ENCODE data around the gene SEC22A.
"Not testable (repeated sequence)": the region's sequence is repeated elsewhere in the genome, so short reads cannot be mapped to it uniquely, and the experiment has no call there.

The SEC22A gene

GRCh38 chr3:123188058-123188457 is 13.7 kb upstream of the SEC22A start:
- Histone ChIP-seq H3K27me3 (replicated peaks; ENCODE audit: control insufficient read depth, insufficient read depth, low read length) (no peaks in the 10 kb centered on the region), H3K9ac (ENCODE audit: low read length) (no peak overlapping the region), H3K36me3 (ENCODE audit: control insufficient read depth, insufficient read depth, low read length, severe bottlenecking) (no peaks in the 10 kb centered on the region), H3K4me3 (ENCODE audit: low read length) (no peak overlapping the region), H3K9me3 (ENCODE audit: control insufficient read depth, low read length) (no peaks in the 10 kb centered on the region), H3K4me1 (ENCODE audit: control insufficient read depth, insufficient read depth, low read length) (no peaks in the 10 kb centered on the region)
- no peak for DNase-seq (ENCODE audit: low read depth)

- Histone ChIP-seq H3K27me3 (replicated peaks; ENCODE audit: control insufficient read depth, insufficient read depth, low read length) (no peaks in the 10 kb centered on the region), H3K36me3 (ENCODE audit: control insufficient read depth, insufficient read depth, low read length, severe bottlenecking) (no peaks in the 10 kb centered on the region), H3K4me3 (ENCODE audit: low read length) (no peak overlapping the region), H3K9ac (ENCODE audit: low read length) (no peak overlapping the region), H3K9me3 (ENCODE audit: control insufficient read depth, low read length) (peaks cover 3% of the 10 kb centered on the region), H3K4me1 (ENCODE audit: control insufficient read depth, insufficient read depth, low read length) (peaks cover 6% of the 10 kb centered on the region)
- DNase-seq (ENCODE audit: low read depth), result no peak
Observed at GRCh38 chr3:123193448-123194101, 8.2 kb upstream of the SEC22A start.

GRCh38 chr3:123194552-123194951 is 7.2 kb upstream of the SEC22A start:
- Histone ChIP-seq H3K36me3 (ENCODE audit: control insufficient read depth, insufficient read depth, low read length, severe bottlenecking) (no peaks in the 10 kb centered on the region), H3K4me1 (ENCODE audit: control insufficient read depth, insufficient read depth, low read length) (peaks cover 6% of the 10 kb centered on the region), H3K27me3 (replicated peaks; ENCODE audit: control insufficient read depth, insufficient read depth, low read length) (no peaks in the 10 kb centered on the region), H3K9me3 (ENCODE audit: control insufficient read depth, low read length) (peaks cover 3% of the 10 kb centered on the region), H3K9ac (ENCODE audit: low read length) (no peak overlapping the region), H3K4me3 (ENCODE audit: low read length) (no peak overlapping the region)
- no peak for DNase-seq (ENCODE audit: low read depth)

GRCh38 chr3:123198372-123198771 is 3.4 kb upstream of the SEC22A start:
- H3K4me3 ChIP-seq (ENCODE audit: low read length), result no peak overlapping the region
- H3K9me3 ChIP-seq (ENCODE audit: control insufficient read depth, low read length), result peaks cover 3% of the 10 kb centered on the region
- DNase-seq (ENCODE audit: low read depth), result no peak
- H3K9ac ChIP-seq (ENCODE audit: low read length), result no peak overlapping the region
- H3K27me3 ChIP-seq (replicated peaks; ENCODE audit: control insufficient read depth, insufficient read depth, low read length), result no peaks in the 10 kb centered on the region
- peaks cover 17% of the 10 kb centered on the region for H3K4me1 ChIP-seq (ENCODE audit: control insufficient read depth, insufficient read depth, low read length)
- no peaks in the 10 kb centered on the region for H3K36me3 ChIP-seq (ENCODE audit: control insufficient read depth, insufficient read depth, low read length, severe bottlenecking)

GRCh38 chr3:123201223-123201556 is 553 bp upstream of the SEC22A start:
- H3K9ac ChIP-seq (ENCODE audit: low read length), result peak overlapping the region; percentile 94
- no peaks in the 10 kb centered on the region for H3K27me3 ChIP-seq (replicated peaks; ENCODE audit: control insufficient read depth, insufficient read depth, low read length)
- H3K4me1 ChIP-seq (ENCODE audit: control insufficient read depth, insufficient read depth, low read length), result peaks cover 11% of the 10 kb centered on the region
- DNase-seq (ENCODE audit: low read depth), result no peak
- H3K4me3 ChIP-seq (ENCODE audit: low read length), result peak overlapping the region; percentile 97
- no peaks in the 10 kb centered on the region for H3K36me3 ChIP-seq (ENCODE audit: control insufficient read depth, insufficient read depth, low read length, severe bottlenecking)
- peaks cover 3% of the 10 kb centered on the region for H3K9me3 ChIP-seq (ENCODE audit: control insufficient read depth, low read length)

- DNase-seq (ENCODE audit: low read depth), result peak; percentile 27
- no peaks in the 10 kb centered on the region for H3K36me3 ChIP-seq (ENCODE audit: control insufficient read depth, insufficient read depth, low read length, severe bottlenecking)
- peak overlapping the region; percentile 97 for H3K4me3 ChIP-seq (ENCODE audit: low read length)
- peaks cover 3% of the 10 kb centered on the region for H3K9me3 ChIP-seq (ENCODE audit: control insufficient read depth, low read length)
- H3K27me3 ChIP-seq (replicated peaks; ENCODE audit: control insufficient read depth, insufficient read depth, low read length), result no peaks in the 10 kb centered on the region
- H3K4me1 ChIP-seq (ENCODE audit: control insufficient read depth, insufficient read depth, low read length), result peaks cover 11% of the 10 kb centered on the region
- H3K9ac ChIP-seq (ENCODE audit: low read length), result peak overlapping the region; percentile 94
Observed at GRCh38 chr3:123202451-123202850, 708 bp downstream of the SEC22A start.

- Histone ChIP-seq H3K9ac (ENCODE audit: low read length) (no peak overlapping the region), H3K4me1 (ENCODE audit: control insufficient read depth, insufficient read depth, low read length) (no peaks in the 10 kb centered on the region), H3K27me3 (replicated peaks; ENCODE audit: control insufficient read depth, insufficient read depth, low read length) (no peaks in the 10 kb centered on the region), H3K9me3 (ENCODE audit: control insufficient read depth, low read length) (no peaks in the 10 kb centered on the region), H3K4me3 (ENCODE audit: low read length) (no peak overlapping the region), H3K36me3 (ENCODE audit: control insufficient read depth, insufficient read depth, low read length, severe bottlenecking) (peaks cover 15% of the 10 kb centered on the region)
- no peak for DNase-seq (ENCODE audit: low read depth)
Observed at GRCh38 chr3:123218990-123219389, 17.2 kb downstream of the SEC22A start.

GRCh38 chr3:123221369-123221768 is 19.6 kb downstream of the SEC22A start:
- DNase-seq (ENCODE audit: low read depth); H3K4me1 ChIP-seq (ENCODE audit: control insufficient read depth, insufficient read depth, low read length); H3K4me3 ChIP-seq (ENCODE audit: low read length); H3K36me3 ChIP-seq (ENCODE audit: control insufficient read depth, insufficient read depth, low read length, severe bottlenecking); H3K9me3 ChIP-seq (ENCODE audit: control insufficient read depth, low read length); H3K27me3 ChIP-seq (replicated peaks; ENCODE audit: control insufficient read depth, insufficient read depth, low read length); H3K9ac ChIP-seq (ENCODE audit: low read length): not testable (repeated sequence)

- no peak for DNase-seq (ENCODE audit: low read depth)
- H3K27me3 ChIP-seq (replicated peaks; ENCODE audit: control insufficient read depth, insufficient read depth, low read length), result no peaks in the 10 kb centered on the region
- H3K4me1 ChIP-seq (ENCODE audit: control insufficient read depth, insufficient read depth, low read length), result no peaks in the 10 kb centered on the region
- H3K9me3 ChIP-seq (ENCODE audit: control insufficient read depth, low read length), result peaks cover 20% of the 10 kb centered on the region
- H3K9ac ChIP-seq (ENCODE audit: low read length), result no peak overlapping the region
- peaks cover 17% of the 10 kb centered on the region for H3K36me3 ChIP-seq (ENCODE audit: control insufficient read depth, insufficient read depth, low read length, severe bottlenecking)
- H3K4me3 ChIP-seq (ENCODE audit: low read length), result no peak overlapping the region
Observed at GRCh38 chr3:123225016-123225415, 23.3 kb downstream of the SEC22A start.

GRCh38 chr3:123226549-123226948 is 24.8 kb downstream of the SEC22A start:
- no peak overlapping the region for H3K4me3 ChIP-seq (ENCODE audit: low read length)
- DNase-seq (ENCODE audit: low read depth), result no peak
- peaks cover 21% of the 10 kb centered on the region for H3K9me3 ChIP-seq (ENCODE audit: control insufficient read depth, low read length)
- H3K9ac ChIP-seq (ENCODE audit: low read length), result no peak overlapping the region
- no peaks in the 10 kb centered on the region for H3K4me1 ChIP-seq (ENCODE audit: control insufficient read depth, insufficient read depth, low read length)
- no peaks in the 10 kb centered on the region for H3K27me3 ChIP-seq (replicated peaks; ENCODE audit: control insufficient read depth, insufficient read depth, low read length)
- peaks cover 22% of the 10 kb centered on the region for H3K36me3 ChIP-seq (ENCODE audit: control insufficient read depth, insufficient read depth, low read length, severe bottlenecking)

GRCh38 chr3:123229145-123229544 is 27.4 kb downstream of the SEC22A start:
- Histone ChIP-seq H3K4me3 (ENCODE audit: low read length) (no peak overlapping the region), H3K27me3 (replicated peaks; ENCODE audit: control insufficient read depth, insufficient read depth, low read length) (no peaks in the 10 kb centered on the region), H3K4me1 (ENCODE audit: control insufficient read depth, insufficient read depth, low read length) (no peaks in the 10 kb centered on the region), H3K9ac (ENCODE audit: low read length) (no peak overlapping the region), H3K9me3 (ENCODE audit: control insufficient read depth, low read length) (peaks cover 21% of the 10 kb centered on the region), H3K36me3 (ENCODE audit: control insufficient read depth, insufficient read depth, low read length, severe bottlenecking) (peaks cover 31% of the 10 kb centered on the region)
- peak; percentile 4 for DNase-seq (ENCODE audit: low read depth)

GRCh38 chr3:123236902-123237301 is 35.2 kb downstream of the SEC22A start:
- DNase-seq (ENCODE audit: low read depth), result no peak
- Histone ChIP-seq H3K27me3 (replicated peaks; ENCODE audit: control insufficient read depth, insufficient read depth, low read length) (no peaks in the 10 kb centered on the region), H3K9me3 (ENCODE audit: control insufficient read depth, low read length) (no peaks in the 10 kb centered on the region), H3K9ac (ENCODE audit: low read length) (no peak overlapping the region), H3K4me1 (ENCODE audit: control insufficient read depth, insufficient read depth, low read length) (no peaks in the 10 kb centered on the region), H3K4me3 (ENCODE audit: low read length) (no peak overlapping the region), H3K36me3 (ENCODE audit: control insufficient read depth, insufficient read depth, low read length, severe bottlenecking) (peaks cover 25% of the 10 kb centered on the region)

Measured in adipocyte (in vitro differentiated cells).